Right atrium auricular region (tissue), 2 donors: Measurements from ENCODE around the gene CABYR. TPM values are rescaled to one million over a fixed set of nuclear protein-coding genes. Genes with fewer than 3 reads are reported as not detected.
"Not testable (repeated sequence)": the region's sequence is repeated elsewhere in the genome, so short reads cannot be mapped to it uniquely, and the experiment has no call there.

Experiments used
- DNase-seq: peaks from one replicate; pipeline ENCODE4 v3.0.0-alpha.2; 2019; ENCODE audit warnings: low spot score
- H3K27ac ChIP-seq, 2 donors: fragments of 200-600 bp; sonication (generic); 1 replicate in 1 of 2; 2 replicates in 1 of 2; pipeline ENCODE4 v1.5.1; 2016 to 2019
- H3K27me3 ChIP-seq, 2 donors: fragments of 200-600 bp; sonication (generic); one replicate each; pipeline versions ENCODE4 v1.5.1 to v1.6.0; 2017 to 2019
- H3K36me3 ChIP-seq: fragments of 200-600 bp; sonication (generic); one replicate; pipeline ENCODE4 v1.5.1; 2016
- H3K4me1 ChIP-seq, 2 donors: fragments of 200-600 bp; sonication (generic); one replicate each; pipeline versions ENCODE4 v1.5.1 to v1.6.0; 2017 to 2019
- H3K4me3 ChIP-seq, 2 donors: fragments of 200-600 bp; sonication (generic); 1 replicate in 1 of 2; 2 replicates in 1 of 2; pipeline ENCODE4 v1.5.1; 2017 to 2019; ENCODE audit warnings: mild to moderate bottlenecking in 1 of 2, moderate library complexity in 1 of 2
- H3K9me3 ChIP-seq, 2 donors: fragments of 200-600 bp; sonication (generic); one replicate each; pipeline ENCODE4 v1.5.1; 2019
- total RNA-seq, 2 donors: library from RNA; depleted of rRNA; stranded (reverse); fragments of >200 nt; gene quantifications; one replicate each; pipeline ENCODE4 v1.1.0, GENCODE V29; 2016
- TF ChIP-seq, protein P1 (sequence below), 2 donors: fragments of 200-600 bp; sonication (generic); IDR thresholded peaks; one replicate each; pipeline ENCODE4 v1.5.1; 2019; ENCODE audit warnings: antibody characterized with exemption in 2 of 2

The CABYR gene
- total RNA-seq, 2 donors from 2014 or later, result 0.41 to 0.67 TPM

GRCh38 chr18:24138409-24138788 lies 463 bp upstream of the CABYR start:
- no peak for DNase-seq
- Histone ChIP-seq H3K36me3 (no peaks in the 10 kb centered on the region), H3K27ac (no peak overlapping the region), H3K9me3 (no peaks in the 10 kb centered on the region), H3K4me3 (peak overlapping the region; percentile 57 to 68), H3K4me1 (peaks cover 0 to 12% of the 10 kb centered on the region in 2 donors), H3K27me3 (no peaks in the 10 kb centered on the region)
- TF ChIP-seq, protein P1, sequence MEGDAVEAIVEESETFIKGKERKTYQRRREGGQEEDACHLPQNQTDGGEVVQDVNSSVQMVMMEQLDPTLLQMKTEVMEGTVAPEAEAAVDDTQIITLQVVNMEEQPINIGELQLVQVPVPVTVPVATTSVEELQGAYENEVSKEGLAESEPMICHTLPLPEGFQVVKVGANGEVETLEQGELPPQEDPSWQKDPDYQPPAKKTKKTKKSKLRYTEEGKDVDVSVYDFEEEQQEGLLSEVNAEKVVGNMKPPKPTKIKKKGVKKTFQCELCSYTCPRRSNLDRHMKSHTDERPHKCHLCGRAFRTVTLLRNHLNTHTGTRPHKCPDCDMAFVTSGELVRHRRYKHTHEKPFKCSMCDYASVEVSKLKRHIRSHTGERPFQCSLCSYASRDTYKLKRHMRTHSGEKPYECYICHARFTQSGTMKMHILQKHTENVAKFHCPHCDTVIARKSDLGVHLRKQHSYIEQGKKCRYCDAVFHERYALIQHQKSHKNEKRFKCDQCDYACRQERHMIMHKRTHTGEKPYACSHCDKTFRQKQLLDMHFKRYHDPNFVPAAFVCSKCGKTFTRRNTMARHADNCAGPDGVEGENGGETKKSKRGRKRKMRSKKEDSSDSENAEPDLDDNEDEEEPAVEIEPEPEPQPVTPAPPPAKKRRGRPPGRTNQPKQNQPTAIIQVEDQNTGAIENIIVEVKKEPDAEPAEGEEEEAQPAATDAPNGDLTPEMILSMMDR (IDR thresholded peaks at IDR 0.05), result no peak

- no peaks in the 10 kb centered on the region for H3K36me3 ChIP-seq
- TF ChIP-seq, protein P1 (IDR thresholded peaks at IDR 0.05), result no peak
- H3K4me1 ChIP-seq, result peaks cover 0 to 12% of the 10 kb centered on the region in 2 donors
- no peak overlapping the region for H3K4me3 ChIP-seq
- no peaks in the 10 kb centered on the region for H3K27me3 ChIP-seq
- no peaks in the 10 kb centered on the region for H3K9me3 ChIP-seq
- no peak for DNase-seq
- H3K27ac ChIP-seq, result no peak overlapping the region
These were observed 1.8 kb downstream of the CABYR start for GRCh38 chr18:24140697-24141096.

DNA sequence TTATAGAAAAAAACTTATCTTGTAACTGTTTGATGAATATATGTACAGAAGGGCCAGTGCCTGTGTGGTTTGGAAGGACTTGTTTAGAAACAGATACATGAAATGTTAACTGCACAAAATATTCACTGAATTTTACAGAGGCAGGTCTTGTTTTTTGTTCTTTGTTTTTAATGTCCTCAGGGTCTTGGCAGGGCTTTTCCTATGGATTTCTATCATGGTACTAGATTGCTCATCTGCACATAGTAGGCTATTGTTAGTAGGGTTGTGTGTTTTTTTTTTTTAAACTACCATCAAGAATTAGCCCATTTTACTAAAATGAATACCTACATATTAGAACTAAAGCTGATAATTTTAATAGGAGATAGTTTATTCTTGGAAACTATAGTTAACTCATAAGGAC lies 3.5 kb downstream of the CABYR start:
- H3K9me3 ChIP-seq, result no peaks in the 10 kb centered on the region
- no peaks in the 10 kb centered on the region for H3K27me3 ChIP-seq
- H3K4me1 ChIP-seq, result peaks cover 0 to 12% of the 10 kb centered on the region in 2 donors
- H3K36me3 ChIP-seq, result no peaks in the 10 kb centered on the region
- H3K4me3 ChIP-seq, result no peak overlapping the region
- DNase-seq, result no peak
- TF ChIP-seq, protein P1 (IDR thresholded peaks at IDR 0.05), result no peak
- no peak overlapping the region for H3K27ac ChIP-seq

DNA sequence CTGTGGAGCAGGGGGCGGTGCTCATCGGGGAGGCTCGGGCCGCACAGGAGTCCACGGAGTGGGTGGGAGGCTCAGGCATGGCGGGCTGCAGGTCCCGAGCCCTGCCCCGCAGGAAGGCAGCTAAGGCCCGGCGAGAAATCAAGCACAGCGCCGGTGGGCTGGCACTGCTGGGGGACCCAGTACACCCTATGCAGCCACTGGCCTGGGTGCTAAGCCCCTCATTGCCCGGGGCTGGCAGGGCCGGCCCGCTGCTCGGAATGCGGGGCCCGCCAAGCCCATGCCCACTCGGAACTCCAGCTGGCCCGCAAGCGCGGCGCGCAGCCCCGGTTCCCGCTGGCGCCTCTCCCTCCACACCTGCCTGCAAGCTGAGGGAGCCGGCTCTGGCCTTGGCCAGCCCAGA lies 10.7 kb downstream of the CABYR start:
- H3K9me3 ChIP-seq, DNase-seq, H3K36me3 ChIP-seq, H3K27ac ChIP-seq, H3K4me3 ChIP-seq, H3K4me1 ChIP-seq, H3K27me3 ChIP-seq: not testable (repeated sequence)

GRCh38 chr18:24153397-24153796 lies 14.5 kb downstream of the CABYR start:
- Histone ChIP-seq H3K36me3 (peaks cover 22% of the 10 kb centered on the region), H3K27me3 (no peaks in the 10 kb centered on the region), H3K9me3 (no peaks in the 10 kb centered on the region), H3K27ac (no peak overlapping the region), H3K4me1 (no peaks in the 10 kb centered on the region), H3K4me3 (no peak overlapping the region)
- TF ChIP-seq, protein P1 (IDR thresholded peaks at IDR 0.05), result no peak
- no peak for DNase-seq

DNA sequence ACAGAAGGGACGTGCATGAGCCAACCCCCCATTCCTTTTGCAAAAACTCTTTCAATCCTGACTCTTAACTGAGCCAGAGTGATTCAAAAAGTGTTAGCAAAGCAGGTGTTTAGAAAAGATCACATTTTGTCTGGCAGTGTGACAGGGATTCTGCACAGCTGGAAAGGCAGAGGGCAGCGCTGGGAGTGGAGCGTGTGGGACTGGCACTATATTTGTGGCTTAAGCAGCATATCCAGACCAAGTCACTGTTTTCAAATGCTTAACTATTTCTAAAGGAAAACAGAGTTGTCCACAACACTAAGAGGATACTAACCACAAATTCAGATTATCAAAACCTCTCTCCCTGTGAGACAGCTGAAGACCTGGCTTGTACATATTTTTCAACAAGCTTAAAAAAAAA lies 19.0 kb downstream of the CABYR start:
- peaks cover 56% of the 10 kb centered on the region for H3K36me3 ChIP-seq
- H3K4me3 ChIP-seq, result no peak overlapping the region
- H3K27ac ChIP-seq, result no peak overlapping the region
- no peaks in the 10 kb centered on the region for H3K27me3 ChIP-seq
- no peak for DNase-seq
- H3K9me3 ChIP-seq, result no peaks in the 10 kb centered on the region
- TF ChIP-seq, protein P1 (IDR thresholded peaks at IDR 0.05), result no peak
- no peaks in the 10 kb centered on the region for H3K4me1 ChIP-seq
